Measurements from ENCODE around the gene PC. TPM values are rescaled to one million over a fixed set of nuclear protein-coding genes. Genes with fewer than 3 reads are reported as not detected.

The PC gene
- total RNA-seq, 6 donors from 2014 or later, result 5.0 to 49.9 (median 20.9) TPM

DNA sequence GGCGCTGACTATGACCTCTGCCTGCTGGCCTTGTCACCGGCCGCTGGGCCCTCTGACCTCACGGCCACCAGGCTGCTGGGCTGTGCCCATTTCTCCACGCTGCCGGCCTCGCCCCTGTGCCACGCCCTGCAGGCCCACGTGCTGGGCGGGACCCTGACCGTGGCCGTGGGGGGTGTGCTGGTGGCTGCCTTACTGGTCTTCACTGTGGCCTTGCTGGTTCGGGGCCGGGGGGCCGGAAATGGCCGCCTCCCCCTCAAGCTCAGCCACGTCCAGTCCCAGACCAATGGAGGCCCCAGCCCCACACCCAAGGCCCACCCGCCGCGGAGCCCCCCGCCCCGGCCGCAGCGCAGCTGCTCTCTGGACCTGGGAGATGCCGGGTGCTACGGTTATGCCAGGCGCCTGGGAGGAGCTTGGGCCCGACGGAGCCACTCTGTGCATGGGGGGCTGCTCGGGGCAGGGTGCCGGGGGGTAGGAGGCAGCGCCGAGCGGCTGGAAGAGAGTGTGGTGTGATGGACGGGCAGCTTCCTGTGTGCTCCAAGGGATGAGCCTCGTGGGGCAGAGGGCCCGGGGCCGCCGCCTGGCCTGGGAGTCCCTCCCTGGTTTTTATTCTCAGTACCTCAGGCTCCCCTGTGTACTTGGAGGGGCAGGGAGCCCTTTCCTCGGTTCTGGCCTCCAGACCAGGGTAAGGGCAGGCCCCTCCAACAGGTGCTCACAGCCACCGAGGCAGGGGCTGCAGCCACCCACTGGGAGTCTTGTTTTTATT, 98.3 kb downstream of the PC start:
- WGBS, 2 donors, result 92% methylated on average over 20 to 34 of the region's 41 CpGs
- H3K4me3 ChIP-seq, result no peak overlapping the region
- no peaks in the 10 kb centered on the region for H3K27me3 ChIP-seq
- H3K9me3 ChIP-seq, result no peaks in the 10 kb centered on the region
- no peak overlapping the region for H3K27ac ChIP-seq
- TF ChIP-seq POLR2A (IDR thresholded peaks at IDR 0.05) (no peak), POLR2AphosphoS5 (IDR thresholded peaks at IDR 0.05) (no peak)
- peaks cover 0 to 3% (median 0%) of the 10 kb centered on the region in 4 donors for H3K36me3 ChIP-seq
- ATAC-seq (ENCODE audit: low FRiP score in 2 of 2) (no peak), DNase-seq (peak in 1 of 2 donors; percentile 82)
- H3K4me1 ChIP-seq, result peaks cover 7 to 19% (median 11%) of the 10 kb centered on the region in 4 donors

GRCh38 chr11:66858939-66859685, 99.1 kb downstream of the PC start:
- TF ChIP-seq POLR2A (IDR thresholded peaks at IDR 0.05) (no peak), EP300 (IDR thresholded peaks at IDR 0.05) (no peak), POLR2AphosphoS5 (IDR thresholded peaks at IDR 0.05) (no peak)
- TF ChIP-seq, protein P1, sequence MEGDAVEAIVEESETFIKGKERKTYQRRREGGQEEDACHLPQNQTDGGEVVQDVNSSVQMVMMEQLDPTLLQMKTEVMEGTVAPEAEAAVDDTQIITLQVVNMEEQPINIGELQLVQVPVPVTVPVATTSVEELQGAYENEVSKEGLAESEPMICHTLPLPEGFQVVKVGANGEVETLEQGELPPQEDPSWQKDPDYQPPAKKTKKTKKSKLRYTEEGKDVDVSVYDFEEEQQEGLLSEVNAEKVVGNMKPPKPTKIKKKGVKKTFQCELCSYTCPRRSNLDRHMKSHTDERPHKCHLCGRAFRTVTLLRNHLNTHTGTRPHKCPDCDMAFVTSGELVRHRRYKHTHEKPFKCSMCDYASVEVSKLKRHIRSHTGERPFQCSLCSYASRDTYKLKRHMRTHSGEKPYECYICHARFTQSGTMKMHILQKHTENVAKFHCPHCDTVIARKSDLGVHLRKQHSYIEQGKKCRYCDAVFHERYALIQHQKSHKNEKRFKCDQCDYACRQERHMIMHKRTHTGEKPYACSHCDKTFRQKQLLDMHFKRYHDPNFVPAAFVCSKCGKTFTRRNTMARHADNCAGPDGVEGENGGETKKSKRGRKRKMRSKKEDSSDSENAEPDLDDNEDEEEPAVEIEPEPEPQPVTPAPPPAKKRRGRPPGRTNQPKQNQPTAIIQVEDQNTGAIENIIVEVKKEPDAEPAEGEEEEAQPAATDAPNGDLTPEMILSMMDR (IDR thresholded peaks at IDR 0.05), result no peak
- Histone ChIP-seq H3K9me3 (no peaks in the 10 kb centered on the region), H3K36me3 (peaks cover 0 to 3% (median 0%) of the 10 kb centered on the region in 4 donors), H3K27me3 (no peaks in the 10 kb centered on the region), H3K4me3 (no peak overlapping the region), H3K27ac (no peak overlapping the region), H3K4me1 (peaks cover 7 to 19% (median 11%) of the 10 kb centered on the region in 4 donors)
- DNase-seq (no peak), ATAC-seq (ENCODE audit: low FRiP score in 2 of 2) (no peak)
- 89 to 95% methylated on average over 23 of the region's 29 CpGs for WGBS, 2 donors

- TF ChIP-seq EP300 (IDR thresholded peaks at IDR 0.05) (no peak), POLR2A (IDR thresholded peaks at IDR 0.05) (no peak), POLR2AphosphoS5 (IDR thresholded peaks at IDR 0.05) (no peak)
- TF ChIP-seq, protein P1 (IDR thresholded peaks at IDR 0.05), result no peak
- Histone ChIP-seq H3K27me3 (no peaks in the 10 kb centered on the region), H3K9me3 (no peaks in the 10 kb centered on the region), H3K4me1 (peaks cover 7 to 19% (median 11%) of the 10 kb centered on the region in 4 donors), H3K4me3 (no peak overlapping the region), H3K36me3 (peaks cover 0 to 3% (median 0%) of the 10 kb centered on the region in 4 donors), H3K27ac (no peak overlapping the region)
- peak in 1 of 2 donors; percentile 86 for DNase-seq
- 97 to 99% methylated on average over 28 to 46 of the region's 62 CpGs for WGBS, 2 donors
- no peak for ATAC-seq (ENCODE audit: low FRiP score in 2 of 2)
Measured at GRCh38 chr11:66858186-66858938, 99.8 kb downstream of the PC start.

DNA sequence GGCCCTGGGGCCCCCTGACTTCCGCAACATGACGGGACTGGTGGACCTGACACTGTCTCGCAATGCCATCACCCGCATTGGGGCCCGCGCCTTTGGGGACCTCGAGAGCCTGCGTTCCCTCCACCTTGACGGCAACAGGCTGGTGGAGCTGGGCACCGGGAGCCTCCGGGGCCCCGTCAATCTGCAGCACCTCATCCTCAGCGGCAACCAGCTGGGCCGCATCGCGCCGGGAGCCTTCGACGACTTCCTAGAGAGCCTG, 100.3 kb downstream of the PC start:
- DNase-seq, result peak in 1 of 2 donors; percentile 87
- WGBS, 2 donors, result 94 to 96% methylated on average over 16 of the region's 19 CpGs
- no peak for ATAC-seq (ENCODE audit: low FRiP score in 2 of 2)
- Histone ChIP-seq H3K4me1 (peaks cover 7 to 19% (median 11%) of the 10 kb centered on the region in 4 donors), H3K9me3 (no peaks in the 10 kb centered on the region), H3K27me3 (no peaks in the 10 kb centered on the region), H3K27ac (no peak overlapping the region), H3K4me3 (no peak overlapping the region), H3K36me3 (peaks cover 0 to 3% (median 0%) of the 10 kb centered on the region in 4 donors)
- TF ChIP-seq EP300 (IDR thresholded peaks at IDR 0.05) (no peak), POLR2A (IDR thresholded peaks at IDR 0.05) (no peak), POLR2AphosphoS5 (IDR thresholded peaks at IDR 0.05) (no peak)
- TF ChIP-seq, protein P1 (IDR thresholded peaks at IDR 0.05), result no peak
